NCI-H345 treated with DMSO at 0.1 percent for 48 hours (cell line): ENCODE measurements around the gene ZDHHC22.

Experiments used
- DNase-seq: peaks from one replicate; lab custom pipeline; 2025; ENCODE audit not compliant: unreplicated experiment; lab: John Stamatoyannopoulos, UW

Gene ZDHHC22

GRCh38 chr14:77128414-77128891 lies 13.1 kb downstream of the ZDHHC22 start:
- DNase-seq: no peak

GRCh38 chr14:77126461-77126990 lies 15.1 kb downstream of the ZDHHC22 start:
- DNase-seq: no peak

- no peak for DNase-seq
Measured at GRCh38 chr14:77125823-77126325, 15.7 kb downstream of the ZDHHC22 start.

GRCh38 chr14:77125281-77125801 lies 16.2 kb downstream of the ZDHHC22 start:
- DNase-seq: no peak

GRCh38 chr14:77124345-77125280 lies 17.0 kb downstream of the ZDHHC22 start:
- DNase-seq: no peak

- peak; percentile 70 for DNase-seq
Measured at GRCh38 chr14:77123381-77124325, 17.9 kb downstream of the ZDHHC22 start.

- DNase-seq: no peak
Measured at GRCh38 chr14:77122526-77123125, 19.0 kb downstream of the ZDHHC22 start.

- peak; percentile 51 for DNase-seq
Measured at GRCh38 chr14:77120771-77121743, 20.5 kb downstream of the ZDHHC22 start.

- no peak for DNase-seq
Measured at GRCh38 chr14:77119851-77120250, 21.7 kb downstream of the ZDHHC22 start.

GRCh38 chr14:77116172-77116817 lies 25.3 kb downstream of the ZDHHC22 start:
- no peak for DNase-seq

- DNase-seq: no peak
Measured at GRCh38 chr14:77114609-77115008, 27.0 kb downstream of the ZDHHC22 start.

- no peak for DNase-seq
Measured at GRCh38 chr14:77113644-77114043, 27.9 kb downstream of the ZDHHC22 start.

GRCh38 chr14:77111021-77111420 lies 30.6 kb downstream of the ZDHHC22 start:
- no peak for DNase-seq

GRCh38 chr14:77110286-77110685 lies 31.3 kb downstream of the ZDHHC22 start:
- no peak for DNase-seq

GRCh38 chr14:77109656-77110055 lies 31.9 kb downstream of the ZDHHC22 start:
- DNase-seq: no peak

GRCh38 chr14:77108753-77109152 lies 32.8 kb downstream of the ZDHHC22 start:
- no peak for DNase-seq

GRCh38 chr14:77107228-77107627 lies 34.4 kb downstream of the ZDHHC22 start:
- no peak for DNase-seq

- no peak for DNase-seq
Measured at GRCh38 chr14:77106666-77107065, 34.9 kb downstream of the ZDHHC22 start.
